ENCODE results near the gene LTA. TPM values are rescaled to one million over a fixed set of nuclear protein-coding genes. Genes with fewer than 3 reads are reported as not detected.
"Not testable (repeated sequence)": the region's sequence is repeated elsewhere in the genome, so short reads cannot be mapped to it uniquely, and the experiment has no call there.

LTA gene
- total RNA-seq, 4 donors from 2014 or later, result 0.30 TPM; not detected in 3

GRCh38 chr6:31547727-31548543, 24.2 kb upstream of the LTA start:
- Histone ChIP-seq H3K4me3 (peak overlapping the region; percentile 34 to 42), H3K27me3 (no peaks in the 10 kb centered on the region), H3K36me3 (no peaks in the 10 kb centered on the region), H3K9me3 (no peaks in the 10 kb centered on the region), H3K27ac (peak overlapping the region; percentile 84 to 95), H3K4me1 (peaks cover 0 to 3% of the 10 kb centered on the region in 2 donors)
- TF ChIP-seq POLR2A (IDR thresholded peaks at IDR 0.05) (no peak), CTCF (IDR thresholded peaks at IDR 0.05) (no peak)
- DNase-seq, result no peak
- intact Hi-C loops (cut with DNase I; ENCODE audit: low total_unique reads), result loop anchor here (5.0 kb wide), 1 partner anchor 49 kb away; no protein-coding TSS in a partner anchor

GRCh38 chr6:31548544-31548873, 23.6 kb upstream of the LTA start:
- no peak for DNase-seq
- H3K27ac ChIP-seq, result peak overlapping the region; percentile 84 to 95
- no peaks in the 10 kb centered on the region for H3K9me3 ChIP-seq

GRCh38 chr6:31551371-31551770, 20.7 kb upstream of the LTA start:
- H3K27ac ChIP-seq; H3K36me3 ChIP-seq; intact Hi-C loops (cut with DNase I; ENCODE audit: low total_unique reads); H3K4me3 ChIP-seq; DNase-seq; H3K9me3 ChIP-seq; H3K27me3 ChIP-seq; H3K4me1 ChIP-seq: not testable (repeated sequence)
- peak in 3 of 4 experiments; percentile 10 to 60 (median 43) for TF ChIP-seq CTCF (IDR thresholded peaks at IDR 0.05)

More at GRCh38 chr6:31548544-31548873, 23.6 kb upstream of the LTA start:
- Histone ChIP-seq H3K27me3 (no peaks in the 10 kb centered on the region), H3K36me3 (no peaks in the 10 kb centered on the region), H3K4me3 (no peak overlapping the region), H3K4me1 (peaks cover 0 to 3% of the 10 kb centered on the region in 2 donors)
- TF ChIP-seq POLR2A (IDR thresholded peaks at IDR 0.05) (no peak), CTCF (IDR thresholded peaks at IDR 0.05) (no peak)
- intact Hi-C loops (cut with DNase I; ENCODE audit: low total_unique reads), result loop anchor here (5.0 kb wide), 1 partner anchor 49 kb away; no protein-coding TSS in a partner anchor

- DNase-seq, result no peak
- intact Hi-C loops (cut with DNase I; ENCODE audit: low total_unique reads), result no loop called here
- Histone ChIP-seq H3K27me3 (no peaks in the 10 kb centered on the region), H3K9me3 (no peaks in the 10 kb centered on the region), H3K36me3 (no peaks in the 10 kb centered on the region), H3K4me1 (no peaks in the 10 kb centered on the region), H3K27ac (no peak overlapping the region), H3K4me3 (no peak overlapping the region)
- TF ChIP-seq CTCF (IDR thresholded peaks at IDR 0.05) (no peak), POLR2A (IDR thresholded peaks at IDR 0.05) (no peak)
These were observed 15.8 kb upstream of the LTA start for GRCh38 chr6:31556307-31556706.

- intact Hi-C loops (cut with DNase I; ENCODE audit: low total_unique reads), result no loop called here
- no peaks in the 10 kb centered on the region for H3K36me3 ChIP-seq
- H3K27ac ChIP-seq, result peak overlapping the region; percentile 51 to 55
- no peak for DNase-seq
- H3K4me3 ChIP-seq, result no peak overlapping the region
- TF ChIP-seq POLR2A (IDR thresholded peaks at IDR 0.05) (no peak), CTCF (IDR thresholded peaks at IDR 0.05) (no peak)
- no peaks in the 10 kb centered on the region for H3K9me3 ChIP-seq
- no peaks in the 10 kb centered on the region for H3K4me1 ChIP-seq
- H3K27me3 ChIP-seq, result no peaks in the 10 kb centered on the region
These were observed 14.4 kb upstream of the LTA start for GRCh38 chr6:31557443-31558317.

Data from uterus (tissue), 4 donors.